Osteoblast (primary cell): Measurements from ENCODE around the gene PSTPIP2. TPM values are rescaled to one million over a fixed set of nuclear protein-coding genes. Genes with fewer than 3 reads are reported as not detected.

ENCODE experiments used
- DNase-seq: peaks from one replicate; pipeline ENCODE4 v3.0.0; 2011; ENCODE audit warnings: low spot score, mixed read lengths; ENCODE audit not compliant: insufficient read length; ENCODE audit errors: missing footprints
- H2AFZ ChIP-seq: 2 replicates; pipeline ENCODE4 v1.6.0; 2011; ENCODE audit warnings: mild to moderate bottlenecking, low read length
- H3K27ac ChIP-seq: 2 replicates; pipeline ENCODE4 v1.5.1; 2011; ENCODE audit warnings: mild to moderate bottlenecking, low read depth, low read length, moderate library complexity
- H3K27me3 ChIP-seq: 2 replicates; pipeline ENCODE4 v1.6.0; 2012; ENCODE audit warnings: mild to moderate bottlenecking, control low read depth, inconsistent platforms, low read length, moderate library complexity; ENCODE audit not compliant: insufficient read depth
- H3K36me3 ChIP-seq: 2 replicates; pipeline ENCODE4 v1.5.1; 2011; ENCODE audit warnings: mild to moderate bottlenecking, low read length, control low read depth, moderate library complexity; ENCODE audit not compliant: insufficient read depth
- H3K4me1 ChIP-seq: 2 replicates; pipeline ENCODE4 v1.5.1; 2011; ENCODE audit warnings: mild to moderate bottlenecking, low read length, control low read depth, moderate library complexity; ENCODE audit not compliant: insufficient read depth
- H3K4me2 ChIP-seq: 2 replicates; pipeline ENCODE4 v1.6.0; 2011; ENCODE audit warnings: mild to moderate bottlenecking, low read length; ENCODE audit not compliant: insufficient read depth
- H3K4me3 ChIP-seq: fragments of 200-600 bp; sonication (generic); 3 replicates; pipeline ENCODE4 v1.5.1; 2012; ENCODE audit warnings: mild to moderate bottlenecking, low read length, inconsistent platforms; ENCODE audit not compliant: insufficient read depth
- H3K79me2 ChIP-seq: 2 replicates; pipeline ENCODE4 v1.6.0; 2012; ENCODE audit warnings: mild to moderate bottlenecking, low read length, control low read depth, inconsistent platforms; ENCODE audit not compliant: insufficient read depth
- H3K9me3 ChIP-seq: 2 replicates; pipeline ENCODE4 v1.5.1; 2011; ENCODE audit warnings: low read depth, low read length, control low read depth
- H4K20me1 ChIP-seq: 2 replicates; pipeline ENCODE4 v1.6.0; 2012; ENCODE audit warnings: mild to moderate bottlenecking, low read length, control low read depth; ENCODE audit not compliant: insufficient read depth
- CTCF ChIP-seq: IDR thresholded peaks from 2 replicates; pipeline ENCODE4 v1.5.1; 2011; ENCODE audit warnings: mild to moderate bottlenecking, low read depth, low read length, moderate library complexity; ENCODE audit errors: extremely low read depth
- total RNA-seq: library from RNA; depleted of rRNA; stranded (reverse); fragments of >200 nt; gene quantifications from 2 replicates; pipeline ENCODE4 v1.2.3, GENCODE V29; 2012

PSTPIP2 gene
- total RNA-seq, 1 donor: 5.8 TPM

GRCh38 chr18:46072959-46073358 is 899 bp upstream of the PSTPIP2 start:
- TF ChIP-seq CTCF: no peak
- peaks cover 23% of the 10 kb centered on the region for H3K4me1 ChIP-seq

GRCh38 chr18:46072376-46072867 is 362 bp upstream of the PSTPIP2 start:
- no peaks in the 10 kb centered on the region for H3K9me3 ChIP-seq
- H3K27ac ChIP-seq: peak overlapping the region; percentile 23
- peaks cover 37% of the 10 kb centered on the region for H3K79me2 ChIP-seq
- peak overlapping the region; percentile 93 for H3K4me2 ChIP-seq
- no peaks in the 10 kb centered on the region for H3K36me3 ChIP-seq
- no peaks in the 10 kb centered on the region for H3K27me3 ChIP-seq
- H2AFZ ChIP-seq: peak overlapping the region; percentile 76
- TF ChIP-seq CTCF: no peak
- peak overlapping the region; percentile 88 for H3K4me3 ChIP-seq
- H4K20me1 ChIP-seq: no peaks in the 10 kb centered on the region
- peaks cover 23% of the 10 kb centered on the region for H3K4me1 ChIP-seq
- DNase-seq: peak; percentile 82

More at GRCh38 chr18:46072959-46073358, 899 bp upstream of the PSTPIP2 start:
- no peak for DNase-seq
- H3K27me3 ChIP-seq: no peaks in the 10 kb centered on the region
- H3K27ac ChIP-seq: no peak overlapping the region
- H3K4me3 ChIP-seq: no peak overlapping the region
- H3K9me3 ChIP-seq: no peaks in the 10 kb centered on the region
- H2AFZ ChIP-seq: no peak overlapping the region
- no peaks in the 10 kb centered on the region for H4K20me1 ChIP-seq
- H3K4me2 ChIP-seq: peak overlapping the region; percentile 93
- peaks cover 35% of the 10 kb centered on the region for H3K79me2 ChIP-seq
- H3K36me3 ChIP-seq: peaks cover 5% of the 10 kb centered on the region

GRCh38 chr18:46070815-46071652 is 1.0 kb downstream of the PSTPIP2 start:
- no peak for TF ChIP-seq CTCF
- peaks cover 42% of the 10 kb centered on the region for H3K79me2 ChIP-seq

GRCh38 chr18:46070232-46070631 is 1.8 kb downstream of the PSTPIP2 start:
- Histone ChIP-seq H3K27me3 (no peaks in the 10 kb centered on the region), H4K20me1 (no peaks in the 10 kb centered on the region), H2AFZ (no peak overlapping the region), H3K4me1 (peaks cover 23% of the 10 kb centered on the region), H3K79me2 (peaks cover 42% of the 10 kb centered on the region), H3K9me3 (no peaks in the 10 kb centered on the region), H3K4me2 (no peak overlapping the region), H3K36me3 (no peaks in the 10 kb centered on the region), H3K4me3 (no peak overlapping the region), H3K27ac (no peak overlapping the region)
- DNase-seq: no peak
- no peak for TF ChIP-seq CTCF

More at GRCh38 chr18:46070815-46071652, 1.0 kb downstream of the PSTPIP2 start:
- no peaks in the 10 kb centered on the region for H4K20me1 ChIP-seq
- H3K27ac ChIP-seq: peak overlapping the region; percentile 28
- no peaks in the 10 kb centered on the region for H3K9me3 ChIP-seq
- peak overlapping the region; percentile 88 for H3K4me3 ChIP-seq
- no peaks in the 10 kb centered on the region for H3K27me3 ChIP-seq
- no peak for DNase-seq
- no peaks in the 10 kb centered on the region for H3K36me3 ChIP-seq
- H3K4me2 ChIP-seq: peak overlapping the region; percentile 93
- peaks cover 23% of the 10 kb centered on the region for H3K4me1 ChIP-seq
- peak overlapping the region; percentile 76 for H2AFZ ChIP-seq
